IMR-90 (cell line): ENCODE data around the gene SNX15. TPM values are rescaled to one million over a fixed set of nuclear protein-coding genes. Genes with fewer than 3 reads are reported as not detected.

Experiments used
- ATAC-seq: fragments of 200-7000 bp; cut with Tn5 transposase; 2 replicates; pipeline ENCODE4 v1.9.1; 2020; ENCODE audit warnings: low read depth, mild to moderate bottlenecking, moderate library complexity
- BruUV-seq: library from RNA; stranded (reverse); fragments of 400-500 nt; replicated peaks from 2 replicates; lab custom pipeline; 2021; lab: Mats Ljungman, UMichigan
- CTCF ChIA-PET: fragments of 300-600 bp; formaldehyde crosslinking; extraction: SDS; loops from one replicate; lab custom pipeline; 2021; ENCODE audit warnings: antibody characterized with exemption; lab: Yijun Ruan, JAX
- POLR2A ChIA-PET: fragments of 300-600 bp; sonication (Branson Sonifier 250); formaldehyde crosslinking; loops from one replicate; lab custom pipeline; 2022; ENCODE audit warnings: antibody characterized with exemption; ENCODE audit not compliant: unreplicated experiment; lab: Charles Lee
- DNase-seq: peaks from one replicate; pipeline ENCODE4 v3.0.0; 2013
- H2AFZ ChIP-seq: replicated peaks from 2 replicates; pipeline ENCODE3; 2013; ENCODE audit warnings: low read length, mild to moderate bottlenecking; ENCODE audit not compliant: poor library complexity
- H2AK5ac ChIP-seq: 2 replicates; pipeline ENCODE4 v1.6.1; 2013; ENCODE audit warnings: low read depth, low read length, inconsistent platforms
- H2AK9ac ChIP-seq: replicated peaks from 2 replicates; pipeline ENCODE3; 2013; ENCODE audit warnings: mild to moderate bottlenecking, low read depth, low read length, moderate library complexity; ENCODE audit not compliant: poor library complexity
- H2BK120ac ChIP-seq: 2 replicates; pipeline ENCODE4 v1.6.1; 2013; ENCODE audit warnings: low read depth, low read length, inconsistent platforms
- H2BK15ac ChIP-seq: 3 replicates; pipeline ENCODE4 v1.6.1; 2013; ENCODE audit warnings: low read depth, low read length, inconsistent platforms
- H2BK20ac ChIP-seq: 2 replicates; pipeline ENCODE4 v1.6.1; 2013; ENCODE audit warnings: low read depth, mild to moderate bottlenecking, inconsistent platforms, low read length, moderate library complexity
- H2BK5ac ChIP-seq: 2 replicates; pipeline ENCODE4 v1.6.1; 2013; ENCODE audit warnings: mild to moderate bottlenecking, low read depth, low read length, inconsistent platforms; ENCODE audit not compliant: poor library complexity, severe bottlenecking
- H3K14ac ChIP-seq: replicated peaks from 2 replicates; pipeline ENCODE4 v1.6.1; 2013; ENCODE audit warnings: low read depth, low read length, inconsistent platforms
- H3K18ac ChIP-seq: 2 replicates; pipeline ENCODE4 v1.6.1; 2013; ENCODE audit warnings: low read depth, low read length, control low read depth
- H3K23ac ChIP-seq: 2 replicates; pipeline ENCODE4 v1.6.1; 2013; ENCODE audit warnings: low read depth, low read length, inconsistent platforms
- H3K27ac ChIP-seq: 2 replicates; pipeline ENCODE4 v1.5.1; 2013; ENCODE audit warnings: mild to moderate bottlenecking, control low read depth, low read length; ENCODE audit not compliant: insufficient read depth
- H3K27me3 ChIP-seq: 2 replicates; pipeline ENCODE4 v1.6.1; 2013; ENCODE audit warnings: low read length; ENCODE audit not compliant: control insufficient read depth, insufficient read depth
- H3K36me3 ChIP-seq: 2 replicates; pipeline ENCODE4 v1.6.1; 2013; ENCODE audit warnings: low read length, mixed read lengths; ENCODE audit not compliant: control insufficient read depth, insufficient read depth
- H3K4ac ChIP-seq: 2 replicates; pipeline ENCODE4 v1.6.1; 2013; ENCODE audit warnings: low read depth, low read length, inconsistent platforms
- H3K4me1 ChIP-seq: 2 replicates; pipeline ENCODE4 v1.6.1; 2013; ENCODE audit warnings: low read length, mixed read lengths; ENCODE audit not compliant: control insufficient read depth, insufficient read depth
- H3K4me2 ChIP-seq: 2 replicates; pipeline ENCODE4 v1.6.1; 2013; ENCODE audit warnings: low read depth, mild to moderate bottlenecking, control low read depth, low read length, moderate library complexity
- H3K4me3 ChIP-seq: 2 replicates; pipeline ENCODE4 v1.5.1; 2013; ENCODE audit warnings: low read depth, mild to moderate bottlenecking, control low read depth, low read length, moderate library complexity; ENCODE audit not compliant: insufficient read depth
- H3K56ac ChIP-seq: 2 replicates; pipeline ENCODE4 v1.6.1; 2013; ENCODE audit warnings: low read length, inconsistent platforms; ENCODE audit not compliant: insufficient read depth; ENCODE audit errors: extremely low read depth
- H3K79me1 ChIP-seq, 2 experiments: 2 replicates each; pipeline ENCODE4 v1.6.1; 2013; ENCODE audit warnings: low read length in 2 of 2, inconsistent platforms in 1 of 2, low read depth in 1 of 2
- H3K9ac ChIP-seq: 2 replicates; pipeline ENCODE4 v1.6.1; 2013; ENCODE audit warnings: low read depth, low read length, control low read depth
- H3K9me1 ChIP-seq: 2 replicates; pipeline ENCODE4 v1.6.1; 2013; ENCODE audit warnings: low read length, inconsistent platforms; ENCODE audit not compliant: insufficient read depth
- H3K9me3 ChIP-seq: 2 replicates; pipeline ENCODE4 v1.6.1; 2013; ENCODE audit warnings: low read length; ENCODE audit not compliant: control insufficient read depth, insufficient read depth
- H4K20me1 ChIP-seq: 2 replicates; pipeline ENCODE4 v1.6.1; 2013; ENCODE audit warnings: low read length, inconsistent platforms; ENCODE audit not compliant: insufficient read depth
- H4K5ac ChIP-seq: 2 replicates; pipeline ENCODE4 v1.6.1; 2013; ENCODE audit warnings: mild to moderate bottlenecking, low read depth, low read length, control low read depth
- H4K8ac ChIP-seq, 2 experiments: 2 replicates each; pipeline ENCODE4 v1.6.1; 2013; ENCODE audit warnings: low read depth in 2 of 2, low read length in 2 of 2, control low read depth in 1 of 2, inconsistent platforms in 1 of 2
- H4K91ac ChIP-seq: 2 replicates; pipeline ENCODE4 v1.6.1; 2013; ENCODE audit warnings: low read depth, low read length, inconsistent platforms; ENCODE audit not compliant: insufficient read depth
- BHLHE40 ChIP-seq: fragments of 150-350 bp; IDR thresholded peaks from 2 replicates; pipeline ENCODE4 v1.6.1; 2016; ENCODE audit warnings: mild to moderate bottlenecking, low read depth, low read length
- CEBPB ChIP-seq: IDR thresholded peaks from 2 replicates; pipeline ENCODE4 v1.6.1; 2012; ENCODE audit warnings: low read depth, low read length, improper control_type of control experiment
- CTCF ChIP-seq: conservative IDR thresholded peaks from 2 replicates; pipeline ENCODE4 v1.5.1; 2012; ENCODE audit warnings: mild to moderate bottlenecking, low read depth, low read length, improper control_type of control experiment
- FOS ChIP-seq: fragments of 150-350 bp; IDR thresholded peaks from 2 replicates; pipeline ENCODE4 v1.6.1; 2016; ENCODE audit warnings: low read depth, low read length
- MXI1 ChIP-seq: IDR thresholded peaks from 2 replicates; pipeline ENCODE4 v1.6.1; 2012; ENCODE audit warnings: low read depth, mild to moderate bottlenecking, low read length, moderate library complexity, borderline replicate concordance
- WGBS, 2 experiments: methylation state at CpG; one replicate each; pipeline versions ENCODE4 v1.1.5 to v1.1.7; 2013; ENCODE audit warnings: missing lambda C conversion rate in 2 of 2; ENCODE audit not compliant: insufficient read length in 1 of 2; ENCODE audit errors: extremely low coverage in 2 of 2; 5-methylcytosine and 5-hydroxymethylcytosine counted together
- dilution Hi-C: fragments of 300-500 bp; cut with HindIII; formaldehyde crosslinking; loops from one replicate; pipeline ENCODE4 v1.14.3; 2018; ENCODE audit warnings: low sequenced_read_pairs; ENCODE audit not compliant: unreplicated experiment
- in situ Hi-C: fragments of 300-500 bp; cut with MboI; formaldehyde crosslinking; loops from 3 replicates; pipeline ENCODE4 v1.14.3; 2019; ENCODE audit warnings: low sequenced_read_pairs, inconsistent platforms, mixed read lengths
- intact Hi-C: fragments of 100-400 bp; cut with micrococcal nuclease; formaldehyde crosslinking; loops from 2 replicates; pipeline ENCODE4 v1.10.0; 2022
- polyA plus RNA-seq, 3 experiments: library from polyadenylated mRNA; depleted of rRNA; stranded (reverse); fragments of >200 nt; gene quantifications; 2 replicates each; pipeline ENCODE4 v1.2.3, GENCODE V29; 2012; ENCODE audit warnings: low replicate concordance in 1 of 3
- total RNA-seq: library from RNA; depleted of rRNA; stranded (reverse); fragments of >200 nt; gene quantifications from 2 replicates; pipeline ENCODE4 v1.2.3, GENCODE V29; 2012

SNX15 gene
- total and polyA plus RNA-seq, 2 of the 4 experiments (the other 2 are of a cell fraction), result 9.0 to 16.3 TPM

- H3K9ac ChIP-seq, result no peak overlapping the region
- no peak overlapping the region for H3K23ac ChIP-seq
- H3K4me3 ChIP-seq, result no peak overlapping the region
- H3K4me1 ChIP-seq, result no peaks in the 10 kb centered on the region
- H3K14ac ChIP-seq, result no peak overlapping the region
- DNase-seq (no peak), ATAC-seq (no peak)
- no peak overlapping the region for H3K4ac ChIP-seq
- no peaks in the 10 kb centered on the region for H3K79me1 ChIP-seq
- H2BK5ac ChIP-seq, result no peak overlapping the region
- dilution Hi-C loops (no loop called here), in situ Hi-C loops (no loop called here), intact Hi-C loops (no loop called here)
- no peak overlapping the region for H2BK15ac ChIP-seq
- no peak overlapping the region for H4K5ac ChIP-seq
- CTCF ChIA-PET, result interaction anchor here (1.0 kb wide), 1 partner anchor 15 kb away, joined by 3 read pairs; no protein-coding TSS in a partner anchor
- H3K56ac ChIP-seq, result no peak overlapping the region
- no peak overlapping the region for H2BK120ac ChIP-seq
- no peaks in the 10 kb centered on the region for H3K9me3 ChIP-seq
- H3K18ac ChIP-seq, result no peak overlapping the region
- H3K27me3 ChIP-seq, result peaks cover 22% of the 10 kb centered on the region; the same call in 1 of the 2 replicates
- H2AK9ac ChIP-seq, result no peak overlapping the region
- BruUV-seq, result no TSS peak
- WGBS, 2 experiments, result 69% methylated on average over 7 of the region's 13 CpGs; no CpG with 5 or more reads in 1 of the 2 experiments
- no peak overlapping the region for H4K91ac ChIP-seq
- peaks cover 5% of the 10 kb centered on the region; the same call in 1 of the 2 replicates for H3K9me1 ChIP-seq
- no peak overlapping the region for H2BK20ac ChIP-seq
- TF ChIP-seq BHLHE40 (no peak), FOS (no peak), CTCF (no peak), MXI1 (no peak), CEBPB (no peak)
- H3K36me3 ChIP-seq, result no peaks in the 10 kb centered on the region
- no peak overlapping the region for H3K4me2 ChIP-seq
- H2AFZ ChIP-seq, result no peak overlapping the region
- POLR2A ChIA-PET, result no interaction called here
- H2AK5ac ChIP-seq, result no peak overlapping the region
- H3K27ac ChIP-seq, result no peak overlapping the region
- H4K8ac ChIP-seq, result no peak overlapping the region
- H4K20me1 ChIP-seq, result no peaks in the 10 kb centered on the region
Measured at GRCh38 chr11:65058012-65058411, 30.8 kb downstream of the SNX15 start.
